ENCODE results near the gene SYNGAP1.
"Not testable (repeated sequence)": the region's sequence is repeated elsewhere in the genome, so short reads cannot be mapped to it uniquely, and the experiment has no call there.

The SYNGAP1 gene

GRCh38 chr6:33466075-33466735 is 46.3 kb downstream of the SYNGAP1 start:
- H3K9ac ChIP-seq (ENCODE audit: low read depth, low read length) = no peak overlapping the region
- no peaks in the 10 kb centered on the region for H3K4me1 ChIP-seq (ENCODE audit: insufficient read depth, low read length)
- no peaks in the 10 kb centered on the region for H3K36me3 ChIP-seq (ENCODE audit: insufficient read depth, low read depth, low read length)
- no peaks in the 10 kb centered on the region for H3K9me3 ChIP-seq (ENCODE audit: insufficient read depth, low read depth, low read length)
- H3K27me3 ChIP-seq (ENCODE audit: insufficient read depth, low read length) = no peaks in the 10 kb centered on the region
- no peak overlapping the region for H3K4me3 ChIP-seq (ENCODE audit: low read length)
- H3K27ac ChIP-seq (ENCODE audit: low read length) = no peak overlapping the region

GRCh38 chr6:33467091-33467490 is 47.2 kb downstream of the SYNGAP1 start:
- no peaks in the 10 kb centered on the region for H3K27me3 ChIP-seq (ENCODE audit: insufficient read depth, low read length)
- H3K4me1 ChIP-seq (ENCODE audit: insufficient read depth, low read length) = no peaks in the 10 kb centered on the region
- H3K9ac ChIP-seq (ENCODE audit: low read depth, low read length) = no peak overlapping the region
- no peaks in the 10 kb centered on the region for H3K36me3 ChIP-seq (ENCODE audit: insufficient read depth, low read depth, low read length)
- no peaks in the 10 kb centered on the region for H3K9me3 ChIP-seq (ENCODE audit: insufficient read depth, low read depth, low read length)
- no peak overlapping the region for H3K4me3 ChIP-seq (ENCODE audit: low read length)
- no peak overlapping the region for H3K27ac ChIP-seq (ENCODE audit: low read length)

DNA sequence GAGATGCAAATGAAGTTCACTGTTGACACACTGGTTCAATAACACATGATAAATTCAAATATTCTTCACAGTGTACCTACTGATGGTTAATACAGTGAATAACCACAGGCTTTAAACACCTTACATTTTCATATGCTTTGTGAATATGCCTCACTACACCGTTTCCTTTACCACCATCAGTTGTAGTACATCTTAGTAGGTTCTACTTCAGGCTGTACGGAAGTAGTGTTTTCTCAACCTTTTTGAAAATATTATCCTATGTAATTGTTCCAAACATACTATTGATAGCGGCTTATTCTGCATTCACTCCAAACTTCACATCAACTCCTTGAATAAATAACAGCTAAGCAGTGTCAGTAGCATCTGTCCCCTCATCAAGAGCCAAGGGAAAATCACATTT is 49.8 kb downstream of the SYNGAP1 start:
- Histone ChIP-seq H3K36me3 (ENCODE audit: insufficient read depth, low read depth, low read length) (no peaks in the 10 kb centered on the region), H3K27ac (ENCODE audit: low read length) (no peak overlapping the region), H3K4me1 (ENCODE audit: insufficient read depth, low read length) (no peaks in the 10 kb centered on the region), H3K27me3 (ENCODE audit: insufficient read depth, low read length) (no peaks in the 10 kb centered on the region), H3K4me3 (ENCODE audit: low read length) (no peak overlapping the region), H3K9me3 (ENCODE audit: insufficient read depth, low read depth, low read length) (no peaks in the 10 kb centered on the region), H3K9ac (ENCODE audit: low read depth, low read length) (no peak overlapping the region)

GRCh38 chr6:33477864-33478263 is 58.0 kb downstream of the SYNGAP1 start:
- H3K27ac ChIP-seq (ENCODE audit: low read length) = no peak overlapping the region
- H3K9me3 ChIP-seq (ENCODE audit: insufficient read depth, low read depth, low read length) = no peaks in the 10 kb centered on the region
- no peak overlapping the region for H3K4me3 ChIP-seq (ENCODE audit: low read length)
- no peak overlapping the region for H3K9ac ChIP-seq (ENCODE audit: low read depth, low read length)
- no peaks in the 10 kb centered on the region for H3K4me1 ChIP-seq (ENCODE audit: insufficient read depth, low read length)
- no peaks in the 10 kb centered on the region for H3K27me3 ChIP-seq (ENCODE audit: insufficient read depth, low read length)
- no peaks in the 10 kb centered on the region for H3K36me3 ChIP-seq (ENCODE audit: insufficient read depth, low read depth, low read length)

- no peaks in the 10 kb centered on the region for H3K9me3 ChIP-seq (ENCODE audit: insufficient read depth, low read depth, low read length)
- no peak overlapping the region for H3K4me3 ChIP-seq (ENCODE audit: low read length)
- no peak overlapping the region for H3K9ac ChIP-seq (ENCODE audit: low read depth, low read length)
- no peak overlapping the region for H3K27ac ChIP-seq (ENCODE audit: low read length)
- no peaks in the 10 kb centered on the region for H3K4me1 ChIP-seq (ENCODE audit: insufficient read depth, low read length)
- H3K36me3 ChIP-seq (ENCODE audit: insufficient read depth, low read depth, low read length) = no peaks in the 10 kb centered on the region
- no peaks in the 10 kb centered on the region for H3K27me3 ChIP-seq (ENCODE audit: insufficient read depth, low read length)
These were observed 61.3 kb downstream of the SYNGAP1 start for GRCh38 chr6:33481192-33481591.

DNA sequence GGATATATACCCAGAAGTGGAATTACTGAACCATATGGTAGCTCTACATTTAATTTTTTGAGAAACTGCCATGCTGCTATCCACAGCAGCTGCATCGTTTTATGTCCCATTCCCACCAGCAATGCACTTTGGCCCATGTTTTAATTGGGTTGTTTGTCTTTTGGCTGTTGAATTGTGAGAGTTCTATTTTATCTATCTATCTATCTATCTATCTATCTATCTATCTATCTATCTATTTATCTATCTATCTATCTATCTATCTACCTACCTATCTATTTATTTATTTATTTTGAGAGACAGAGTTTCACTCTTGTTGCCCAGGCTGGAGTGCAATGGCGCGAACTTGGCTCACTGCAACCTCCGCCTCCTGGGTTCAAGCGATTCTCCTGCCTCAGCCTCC is 62.8 kb downstream of the SYNGAP1 start:
- not testable (repeated sequence) for H3K4me1 ChIP-seq (ENCODE audit: insufficient read depth, low read length); H3K9me3 ChIP-seq (ENCODE audit: insufficient read depth, low read depth, low read length); H3K4me3 ChIP-seq (ENCODE audit: low read length); H3K27ac ChIP-seq (ENCODE audit: low read length); H3K27me3 ChIP-seq (ENCODE audit: insufficient read depth, low read length); H3K9ac ChIP-seq (ENCODE audit: low read depth, low read length); H3K36me3 ChIP-seq (ENCODE audit: insufficient read depth, low read depth, low read length)

DNA sequence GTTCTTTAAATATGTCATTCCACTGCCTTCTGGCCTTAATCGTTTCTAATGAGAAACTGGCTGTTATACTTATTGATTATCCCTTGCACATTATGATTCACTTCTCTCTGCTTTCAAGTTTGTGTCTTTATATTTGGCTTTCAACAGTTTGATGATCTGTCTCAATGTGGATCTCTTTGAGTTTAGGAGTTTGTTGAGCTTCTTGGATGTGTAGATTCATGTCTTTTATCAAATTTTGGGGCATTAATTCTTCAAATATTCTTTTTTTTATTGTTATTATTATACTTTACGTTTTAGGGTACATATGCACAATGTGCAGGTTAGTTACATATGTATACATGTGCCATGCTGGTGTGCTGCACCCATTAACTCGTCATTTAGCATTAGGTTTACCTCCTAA is 63.8 kb downstream of the SYNGAP1 start:
- H3K9me3 ChIP-seq (ENCODE audit: insufficient read depth, low read depth, low read length) = no peaks in the 10 kb centered on the region
- no peaks in the 10 kb centered on the region for H3K27me3 ChIP-seq (ENCODE audit: insufficient read depth, low read length)
- H3K27ac ChIP-seq (ENCODE audit: low read length) = no peak overlapping the region
- H3K4me3 ChIP-seq (ENCODE audit: low read length) = no peak overlapping the region
- H3K4me1 ChIP-seq (ENCODE audit: insufficient read depth, low read length) = no peaks in the 10 kb centered on the region
- H3K9ac ChIP-seq (ENCODE audit: low read depth, low read length) = no peak overlapping the region
- H3K36me3 ChIP-seq (ENCODE audit: insufficient read depth, low read depth, low read length) = no peaks in the 10 kb centered on the region

- not testable (repeated sequence) for H3K27ac ChIP-seq (ENCODE audit: low read length); H3K27me3 ChIP-seq (ENCODE audit: insufficient read depth, low read length); H3K36me3 ChIP-seq (ENCODE audit: insufficient read depth, low read depth, low read length); H3K9ac ChIP-seq (ENCODE audit: low read depth, low read length); H3K4me3 ChIP-seq (ENCODE audit: low read length); H3K4me1 ChIP-seq (ENCODE audit: insufficient read depth, low read length); H3K9me3 ChIP-seq (ENCODE audit: insufficient read depth, low read depth, low read length)
These were observed 64.9 kb downstream of the SYNGAP1 start for GRCh38 chr6:33484673-33485262.

DNA sequence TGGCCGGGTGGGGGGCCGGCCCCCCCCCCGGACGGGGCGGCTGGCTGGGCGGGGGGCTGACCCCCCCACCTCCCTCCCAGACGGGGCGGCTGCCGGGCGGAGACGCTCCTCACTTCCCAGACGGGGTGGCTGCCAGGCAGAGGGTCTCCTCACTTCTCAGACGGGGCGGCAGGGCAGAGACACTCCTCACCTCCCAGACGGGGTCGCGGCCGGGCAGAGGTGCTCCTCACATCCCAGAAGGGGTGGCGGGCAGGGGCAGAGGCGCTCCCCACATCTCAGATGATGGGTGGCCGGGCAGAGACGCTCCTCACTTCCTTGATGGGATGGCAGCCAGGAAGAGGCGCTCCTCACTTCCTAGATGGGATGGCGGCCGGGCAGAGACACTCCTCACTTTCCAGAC is 65.8 kb downstream of the SYNGAP1 start:
- H3K36me3 ChIP-seq (ENCODE audit: insufficient read depth, low read depth, low read length); H3K4me1 ChIP-seq (ENCODE audit: insufficient read depth, low read length); H3K27me3 ChIP-seq (ENCODE audit: insufficient read depth, low read length); H3K9ac ChIP-seq (ENCODE audit: low read depth, low read length); H3K27ac ChIP-seq (ENCODE audit: low read length); H3K4me3 ChIP-seq (ENCODE audit: low read length); H3K9me3 ChIP-seq (ENCODE audit: insufficient read depth, low read depth, low read length): not testable (repeated sequence)

DNA sequence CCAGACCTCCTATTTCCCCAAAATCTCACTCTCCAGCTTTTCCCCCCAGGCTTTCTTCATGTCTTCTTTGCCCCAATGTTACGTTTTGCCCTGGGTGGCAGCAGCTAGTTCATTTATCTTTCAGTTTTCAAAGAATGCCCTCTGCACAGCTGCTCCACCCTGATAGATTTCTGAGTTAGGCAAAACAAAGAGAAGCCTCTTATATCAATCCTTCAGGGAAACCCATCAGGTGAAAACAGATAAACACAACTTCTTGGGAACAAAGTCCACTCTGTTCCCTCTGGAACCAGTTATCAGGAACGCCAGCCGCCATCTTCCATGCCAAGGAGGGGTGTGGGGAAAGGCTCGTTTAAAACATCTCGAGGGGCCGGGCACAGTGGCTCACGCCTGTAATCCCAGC is 68.5 kb downstream of the SYNGAP1 start:
- Histone ChIP-seq H3K4me3 (ENCODE audit: low read length) (no peak overlapping the region), H3K36me3 (ENCODE audit: insufficient read depth, low read depth, low read length) (no peaks in the 10 kb centered on the region), H3K9me3 (ENCODE audit: insufficient read depth, low read depth, low read length) (no peaks in the 10 kb centered on the region), H3K9ac (ENCODE audit: low read depth, low read length) (no peak overlapping the region), H3K27ac (ENCODE audit: low read length) (no peak overlapping the region), H3K4me1 (ENCODE audit: insufficient read depth, low read length) (no peaks in the 10 kb centered on the region), H3K27me3 (ENCODE audit: insufficient read depth, low read length) (no peaks in the 10 kb centered on the region; the same call in 1 of the 2 replicates)

- Histone ChIP-seq H3K9ac (ENCODE audit: low read depth, low read length) (no peak overlapping the region), H3K9me3 (ENCODE audit: insufficient read depth, low read depth, low read length) (no peaks in the 10 kb centered on the region), H3K4me3 (ENCODE audit: low read length) (no peak overlapping the region), H3K27ac (ENCODE audit: low read length) (no peak overlapping the region), H3K36me3 (ENCODE audit: insufficient read depth, low read depth, low read length) (no peaks in the 10 kb centered on the region), H3K27me3 (ENCODE audit: insufficient read depth, low read length) (no peaks in the 10 kb centered on the region; the same call in 1 of the 2 replicates), H3K4me1 (ENCODE audit: insufficient read depth, low read length) (no peaks in the 10 kb centered on the region)
These were observed 70.3 kb downstream of the SYNGAP1 start for GRCh38 chr6:33490198-33490597.

DNA sequence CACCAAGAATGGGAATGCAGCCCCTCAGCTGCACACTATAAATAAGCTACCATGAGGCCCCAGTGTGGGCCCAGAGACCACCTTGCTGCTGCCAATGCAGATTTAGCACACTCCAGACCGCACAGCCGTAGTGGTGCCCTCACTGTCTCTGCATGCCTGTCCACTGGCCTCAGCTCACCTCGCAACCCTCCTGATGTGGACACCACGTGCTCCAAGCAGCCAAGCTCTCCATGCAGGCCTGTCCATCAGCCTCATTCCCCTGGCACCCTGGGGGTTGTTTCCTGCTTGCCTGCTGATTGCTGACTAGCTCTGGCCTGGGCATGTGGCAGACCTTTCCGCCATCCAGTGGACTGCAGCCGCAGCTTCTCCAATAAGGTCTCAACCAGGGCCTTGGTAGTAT is 70.8 kb downstream of the SYNGAP1 start:
- no peak overlapping the region for H3K27ac ChIP-seq (ENCODE audit: low read length)
- no peaks in the 10 kb centered on the region for H3K4me1 ChIP-seq (ENCODE audit: insufficient read depth, low read length)
- no peak overlapping the region for H3K9ac ChIP-seq (ENCODE audit: low read depth, low read length)
- no peak overlapping the region for H3K4me3 ChIP-seq (ENCODE audit: low read length)
- no peaks in the 10 kb centered on the region for H3K9me3 ChIP-seq (ENCODE audit: insufficient read depth, low read depth, low read length)
- no peaks in the 10 kb centered on the region for H3K36me3 ChIP-seq (ENCODE audit: insufficient read depth, low read depth, low read length)
- H3K27me3 ChIP-seq (ENCODE audit: insufficient read depth, low read length) = no peaks in the 10 kb centered on the region; the same call in 1 of the 2 replicates

All from iPS-20b (cell line).